WTC11 (cell line): ENCODE results near the gene AKIRIN2. TPM values are rescaled to one million over a fixed set of nuclear protein-coding genes. Genes with fewer than 3 reads are reported as not detected.

Source experiments
- ATAC-seq: fragments of 200-7000 bp; cut with Tn5 transposase; 2 replicates; pipeline ENCODE4 v1.10.0; 2021; ENCODE audit warnings: mild to moderate bottlenecking, moderate library complexity
- CTCF ChIA-PET: fragments of 300-600 bp; sonication (Branson Sonifier 250); formaldehyde crosslinking; loops from one replicate; lab custom pipeline; 2021; ENCODE audit warnings: antibody characterized with exemption; lab: Charles Lee
- POLR2A ChIA-PET: fragments of 350-600 bp; sonication (Branson Sonifier 250); formaldehyde crosslinking; loops from one replicate; lab custom pipeline; 2021; ENCODE audit warnings: antibody characterized with exemption; lab: Charles Lee
- DNase-seq: peaks from one replicate; pipeline ENCODE4 v3.0.0; 2021; ENCODE audit warnings: low spot score
- H3K27ac Mint-ChIP-seq: 2 replicates; pipeline ENCODE4 v1.8.0; 2021; ENCODE audit warnings: mixed read lengths
- H3K27me3 Mint-ChIP-seq: 2 replicates; pipeline ENCODE4 v1.8.0; 2021; ENCODE audit warnings: low read depth, mild to moderate bottlenecking, moderate library complexity, mixed read lengths
- H3K36me3 Mint-ChIP-seq: 2 replicates; pipeline ENCODE4 v1.8.0; 2021; ENCODE audit warnings: mixed read lengths
- H3K4me1 Mint-ChIP-seq: 2 replicates; pipeline ENCODE4 v1.8.0; 2022; ENCODE audit warnings: mixed read lengths
- H3K4me3 Mint-ChIP-seq: 2 replicates; pipeline ENCODE4 v1.8.0; 2021; ENCODE audit warnings: mild to moderate bottlenecking, moderate library complexity, mixed read lengths
- H3K9me3 Mint-ChIP-seq: 2 replicates; pipeline ENCODE4 v1.8.0; 2021; ENCODE audit warnings: mixed read lengths
- ELF4 ChIP-seq: sonication (generic); formaldehyde crosslinking; IDR thresholded peaks from 2 replicates; pipeline ENCODE4 v1.8.1; 2022; ENCODE audit warnings: low read depth, mild to moderate bottlenecking, moderate library complexity, missing genetic modification reagents
- MXD4 ChIP-seq: fragments of 250-450 bp; sonication (Bioruptor Pico); IDR thresholded peaks from 2 replicates; pipeline ENCODE4 v1.8.0; 2021; ENCODE audit warnings: mild to moderate bottlenecking, moderate library complexity, borderline replicate concordance
- NFATC4 ChIP-seq: fragments of 250-450 bp; sonication (Bioruptor Pico); IDR thresholded peaks from 2 replicates; pipeline ENCODE4 v1.9.0; 2021; ENCODE audit warnings: mild to moderate bottlenecking
- NFYB ChIP-seq: sonication (generic); formaldehyde crosslinking; conservative IDR thresholded peaks from 2 replicates; pipeline ENCODE4 v1.8.0; 2022; ENCODE audit warnings: low read depth, missing genetic modification reagents
- TEAD1 ChIP-seq: sonication (generic); formaldehyde crosslinking; IDR thresholded peaks from 2 replicates; pipeline ENCODE4 v1.8.0; 2022; ENCODE audit warnings: mild to moderate bottlenecking, missing genetic modification reagents
- ZNF138 ChIP-seq: sonication (generic); formaldehyde crosslinking; conservative IDR thresholded peaks from 2 replicates; pipeline ENCODE4 v1.8.1; 2022; ENCODE audit warnings: mild to moderate bottlenecking, moderate library complexity, missing genetic modification reagents
- ZNF232 ChIP-seq: sonication (generic); formaldehyde crosslinking; IDR thresholded peaks from 2 replicates; pipeline ENCODE4 v1.8.0; 2022; ENCODE audit warnings: mild to moderate bottlenecking, missing genetic modification reagents
- total RNA-seq: library from RNA; stranded (reverse); gene quantifications from 3 replicates; pipeline ENCODE4 v1.2.3, GENCODE V29; 2021
- TF ChIP-seq, protein P1 (sequence below): sonication (generic); formaldehyde crosslinking; IDR thresholded peaks from 2 replicates; pipeline ENCODE4 v1.8.0; 2022; ENCODE audit warnings: mild to moderate bottlenecking, missing genetic modification reagents
- TF ChIP-seq, protein P2 (sequence below): sonication (generic); formaldehyde crosslinking; IDR thresholded peaks from 2 replicates; pipeline ENCODE4 v1.8.1; 2023; ENCODE audit warnings: mild to moderate bottlenecking, missing genetic modification reagents, moderate library complexity
- TF ChIP-seq, protein P3 (sequence below): sonication (generic); formaldehyde crosslinking; IDR thresholded peaks from 2 replicates; pipeline ENCODE4 v1.8.1; 2023; ENCODE audit warnings: mild to moderate bottlenecking, missing genetic modification reagents
- TF ChIP-seq, protein P4 (sequence below): sonication (generic); formaldehyde crosslinking; IDR thresholded peaks from 2 replicates; pipeline ENCODE4 v1.8.0; 2022; ENCODE audit warnings: mild to moderate bottlenecking, missing genetic modification reagents
- TF ChIP-seq, protein P5 (sequence below): sonication (generic); formaldehyde crosslinking; IDR thresholded peaks from 2 replicates; pipeline ENCODE4 v1.8.1; 2023; ENCODE audit warnings: mild to moderate bottlenecking, missing genetic modification reagents
- TF ChIP-seq, protein P6 (sequence below): fragments of 250-450 bp; sonication (Bioruptor Pico); IDR thresholded peaks from 2 replicates; pipeline ENCODE4 v1.9.0; 2021; ENCODE audit warnings: mild to moderate bottlenecking
- TF ChIP-seq, protein P7 (sequence below): fragments of 250-450 bp; sonication (Bioruptor Pico); conservative IDR thresholded peaks from 2 replicates; pipeline ENCODE4 v1.9.0; 2021; ENCODE audit warnings: mild to moderate bottlenecking

Gene AKIRIN2
- total RNA-seq, 1 experiment from 2014 or later = 90.2 TPM

DNA sequence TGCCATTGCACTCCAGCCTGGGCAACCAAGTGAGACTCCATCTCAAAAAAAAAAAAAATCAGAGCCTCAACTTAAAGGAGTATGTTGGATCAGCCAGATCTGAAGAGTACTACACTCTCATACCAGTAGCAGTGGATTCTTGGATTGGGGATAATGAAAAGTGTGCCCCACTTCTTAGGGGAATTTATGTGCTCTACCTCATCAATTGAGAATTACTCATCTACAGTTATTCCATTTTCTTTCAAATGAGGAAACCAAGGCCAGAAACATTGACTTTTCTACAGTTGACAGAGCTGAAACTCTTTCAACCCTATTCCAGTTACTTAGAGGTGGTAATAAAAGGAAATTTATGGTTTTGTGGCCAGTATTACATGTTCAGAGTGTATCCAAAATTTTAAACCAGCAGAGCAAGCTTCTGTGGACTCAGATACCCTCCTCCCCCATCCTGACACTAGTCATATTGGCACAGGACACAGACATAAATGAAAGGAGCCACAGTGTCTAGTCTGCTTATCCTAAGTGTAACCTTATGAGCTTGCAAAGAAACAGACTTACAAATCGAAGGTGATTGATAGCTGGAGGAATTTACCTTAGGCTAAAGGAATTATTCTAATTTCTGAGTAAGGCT, 60.9 kb downstream of the AKIRIN2 start:
- POLR2A ChIA-PET = no interaction called here
- ATAC-seq (no peak), DNase-seq (no peak)
- no peaks in the 10 kb centered on the region for H3K27me3 Mint-ChIP-seq
- no peak overlapping the region for H3K4me3 Mint-ChIP-seq
- TF ChIP-seq, protein P1, sequence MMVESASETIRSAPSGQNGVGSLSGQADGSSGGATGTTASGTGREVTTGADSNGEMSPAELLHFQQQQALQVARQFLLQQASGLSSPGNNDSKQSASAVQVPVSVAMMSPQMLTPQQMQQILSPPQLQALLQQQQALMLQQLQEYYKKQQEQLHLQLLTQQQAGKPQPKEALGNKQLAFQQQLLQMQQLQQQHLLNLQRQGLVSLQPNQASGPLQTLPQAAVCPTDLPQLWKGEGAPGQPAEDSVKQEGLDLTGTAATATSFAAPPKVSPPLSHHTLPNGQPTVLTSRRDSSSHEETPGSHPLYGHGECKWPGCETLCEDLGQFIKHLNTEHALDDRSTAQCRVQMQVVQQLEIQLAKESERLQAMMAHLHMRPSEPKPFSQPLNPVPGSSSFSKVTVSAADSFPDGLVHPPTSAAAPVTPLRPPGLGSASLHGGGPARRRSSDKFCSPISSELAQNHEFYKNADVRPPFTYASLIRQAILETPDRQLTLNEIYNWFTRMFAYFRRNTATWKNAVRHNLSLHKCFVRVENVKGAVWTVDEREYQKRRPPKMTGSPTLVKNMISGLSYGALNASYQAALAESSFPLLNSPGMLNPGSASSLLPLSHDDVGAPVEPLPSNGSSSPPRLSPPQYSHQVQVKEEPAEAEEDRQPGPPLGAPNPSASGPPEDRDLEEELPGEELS (CRISPR knock-in tag) = no peak
- TF ChIP-seq, all 79 proteins: peak for 0
- Mint-ChIP-seq H3K36me3 (peaks cover 27% of the 10 kb centered on the region), H3K9me3 (no peaks in the 10 kb centered on the region), H3K27ac (no peak overlapping the region), H3K4me1 (peaks cover 4% of the 10 kb centered on the region; the same call in 1 of the 2 replicates)
- CTCF ChIA-PET = no interaction called here

DNA sequence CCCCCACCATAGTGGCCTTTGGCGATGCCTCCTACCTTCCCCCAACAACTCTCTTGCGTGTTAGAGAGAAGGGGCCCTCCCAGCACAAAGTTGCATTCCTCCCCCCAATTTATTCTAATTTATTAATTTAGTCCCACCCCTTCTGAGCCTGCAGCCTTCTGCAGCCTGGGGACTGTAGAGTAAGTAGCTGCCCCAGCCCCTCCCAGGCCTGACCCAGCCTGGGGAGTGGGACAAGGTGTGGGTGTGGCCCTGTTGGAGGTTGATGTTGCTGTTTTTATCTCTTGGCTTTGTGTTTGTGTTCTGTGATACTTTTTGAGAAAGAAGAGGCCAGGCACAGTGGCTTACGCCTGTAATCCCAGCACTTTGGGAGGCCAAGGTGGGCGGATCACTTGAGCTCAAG, 62.7 kb downstream of the AKIRIN2 start:
- CTCF ChIA-PET = no interaction called here
- Mint-ChIP-seq H3K4me3 (no peak overlapping the region), H3K9me3 (no peaks in the 10 kb centered on the region), H3K36me3 (peaks cover 35% of the 10 kb centered on the region), H3K4me1 (peaks cover 4% of the 10 kb centered on the region; the same call in 1 of the 2 replicates), H3K27ac (no peak overlapping the region), H3K27me3 (no peaks in the 10 kb centered on the region)
- TF ChIP-seq NFATC4 (CRISPR knock-in tag) (no peak), ZNF138 (CRISPR knock-in tag) (no peak), NFYB (CRISPR knock-in tag) (no peak), ZNF232 (CRISPR knock-in tag) (no peak), MXD4 (no peak), ELF4 (CRISPR knock-in tag) (no peak), TEAD1 (CRISPR knock-in tag) (no peak)
- TF ChIP-seq, protein P2, sequence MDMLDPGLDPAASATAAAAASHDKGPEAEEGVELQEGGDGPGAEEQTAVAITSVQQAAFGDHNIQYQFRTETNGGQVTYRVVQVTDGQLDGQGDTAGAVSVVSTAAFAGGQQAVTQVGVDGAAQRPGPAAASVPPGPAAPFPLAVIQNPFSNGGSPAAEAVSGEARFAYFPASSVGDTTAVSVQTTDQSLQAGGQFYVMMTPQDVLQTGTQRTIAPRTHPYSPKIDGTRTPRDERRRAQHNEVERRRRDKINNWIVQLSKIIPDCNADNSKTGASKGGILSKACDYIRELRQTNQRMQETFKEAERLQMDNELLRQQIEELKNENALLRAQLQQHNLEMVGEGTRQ (CRISPR knock-in tag) = no peak
- TF ChIP-seq, protein P3, sequence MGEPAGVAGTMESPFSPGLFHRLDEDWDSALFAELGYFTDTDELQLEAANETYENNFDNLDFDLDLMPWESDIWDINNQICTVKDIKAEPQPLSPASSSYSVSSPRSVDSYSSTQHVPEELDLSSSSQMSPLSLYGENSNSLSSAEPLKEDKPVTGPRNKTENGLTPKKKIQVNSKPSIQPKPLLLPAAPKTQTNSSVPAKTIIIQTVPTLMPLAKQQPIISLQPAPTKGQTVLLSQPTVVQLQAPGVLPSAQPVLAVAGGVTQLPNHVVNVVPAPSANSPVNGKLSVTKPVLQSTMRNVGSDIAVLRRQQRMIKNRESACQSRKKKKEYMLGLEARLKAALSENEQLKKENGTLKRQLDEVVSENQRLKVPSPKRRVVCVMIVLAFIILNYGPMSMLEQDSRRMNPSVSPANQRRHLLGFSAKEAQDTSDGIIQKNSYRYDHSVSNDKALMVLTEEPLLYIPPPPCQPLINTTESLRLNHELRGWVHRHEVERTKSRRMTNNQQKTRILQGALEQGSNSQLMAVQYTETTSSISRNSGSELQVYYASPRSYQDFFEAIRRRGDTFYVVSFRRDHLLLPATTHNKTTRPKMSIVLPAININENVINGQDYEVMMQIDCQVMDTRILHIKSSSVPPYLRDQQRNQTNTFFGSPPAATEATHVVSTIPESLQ (CRISPR knock-in tag) = no peak
- TF ChIP-seq, protein P4, sequence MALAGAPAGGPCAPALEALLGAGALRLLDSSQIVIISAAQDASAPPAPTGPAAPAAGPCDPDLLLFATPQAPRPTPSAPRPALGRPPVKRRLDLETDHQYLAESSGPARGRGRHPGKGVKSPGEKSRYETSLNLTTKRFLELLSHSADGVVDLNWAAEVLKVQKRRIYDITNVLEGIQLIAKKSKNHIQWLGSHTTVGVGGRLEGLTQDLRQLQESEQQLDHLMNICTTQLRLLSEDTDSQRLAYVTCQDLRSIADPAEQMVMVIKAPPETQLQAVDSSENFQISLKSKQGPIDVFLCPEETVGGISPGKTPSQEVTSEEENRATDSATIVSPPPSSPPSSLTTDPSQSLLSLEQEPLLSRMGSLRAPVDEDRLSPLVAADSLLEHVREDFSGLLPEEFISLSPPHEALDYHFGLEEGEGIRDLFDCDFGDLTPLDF (CRISPR knock-in tag) = no peak
- TF ChIP-seq, protein P5, sequence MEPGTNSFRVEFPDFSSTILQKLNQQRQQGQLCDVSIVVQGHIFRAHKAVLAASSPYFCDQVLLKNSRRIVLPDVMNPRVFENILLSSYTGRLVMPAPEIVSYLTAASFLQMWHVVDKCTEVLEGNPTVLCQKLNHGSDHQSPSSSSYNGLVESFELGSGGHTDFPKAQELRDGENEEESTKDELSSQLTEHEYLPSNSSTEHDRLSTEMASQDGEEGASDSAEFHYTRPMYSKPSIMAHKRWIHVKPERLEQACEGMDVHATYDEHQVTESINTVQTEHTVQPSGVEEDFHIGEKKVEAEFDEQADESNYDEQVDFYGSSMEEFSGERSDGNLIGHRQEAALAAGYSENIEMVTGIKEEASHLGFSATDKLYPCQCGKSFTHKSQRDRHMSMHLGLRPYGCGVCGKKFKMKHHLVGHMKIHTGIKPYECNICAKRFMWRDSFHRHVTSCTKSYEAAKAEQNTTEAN (CRISPR knock-in tag) = no peak
- TF ChIP-seq, protein P6, sequence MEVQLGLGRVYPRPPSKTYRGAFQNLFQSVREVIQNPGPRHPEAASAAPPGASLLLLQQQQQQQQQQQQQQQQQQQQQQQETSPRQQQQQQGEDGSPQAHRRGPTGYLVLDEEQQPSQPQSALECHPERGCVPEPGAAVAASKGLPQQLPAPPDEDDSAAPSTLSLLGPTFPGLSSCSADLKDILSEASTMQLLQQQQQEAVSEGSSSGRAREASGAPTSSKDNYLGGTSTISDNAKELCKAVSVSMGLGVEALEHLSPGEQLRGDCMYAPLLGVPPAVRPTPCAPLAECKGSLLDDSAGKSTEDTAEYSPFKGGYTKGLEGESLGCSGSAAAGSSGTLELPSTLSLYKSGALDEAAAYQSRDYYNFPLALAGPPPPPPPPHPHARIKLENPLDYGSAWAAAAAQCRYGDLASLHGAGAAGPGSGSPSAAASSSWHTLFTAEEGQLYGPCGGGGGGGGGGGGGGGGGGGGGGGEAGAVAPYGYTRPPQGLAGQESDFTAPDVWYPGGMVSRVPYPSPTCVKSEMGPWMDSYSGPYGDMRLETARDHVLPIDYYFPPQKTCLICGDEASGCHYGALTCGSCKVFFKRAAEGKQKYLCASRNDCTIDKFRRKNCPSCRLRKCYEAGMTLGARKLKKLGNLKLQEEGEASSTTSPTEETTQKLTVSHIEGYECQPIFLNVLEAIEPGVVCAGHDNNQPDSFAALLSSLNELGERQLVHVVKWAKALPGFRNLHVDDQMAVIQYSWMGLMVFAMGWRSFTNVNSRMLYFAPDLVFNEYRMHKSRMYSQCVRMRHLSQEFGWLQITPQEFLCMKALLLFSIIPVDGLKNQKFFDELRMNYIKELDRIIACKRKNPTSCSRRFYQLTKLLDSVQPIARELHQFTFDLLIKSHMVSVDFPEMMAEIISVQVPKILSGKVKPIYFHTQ (CRISPR knock-in tag) = no peak
- TF ChIP-seq, protein P7, sequence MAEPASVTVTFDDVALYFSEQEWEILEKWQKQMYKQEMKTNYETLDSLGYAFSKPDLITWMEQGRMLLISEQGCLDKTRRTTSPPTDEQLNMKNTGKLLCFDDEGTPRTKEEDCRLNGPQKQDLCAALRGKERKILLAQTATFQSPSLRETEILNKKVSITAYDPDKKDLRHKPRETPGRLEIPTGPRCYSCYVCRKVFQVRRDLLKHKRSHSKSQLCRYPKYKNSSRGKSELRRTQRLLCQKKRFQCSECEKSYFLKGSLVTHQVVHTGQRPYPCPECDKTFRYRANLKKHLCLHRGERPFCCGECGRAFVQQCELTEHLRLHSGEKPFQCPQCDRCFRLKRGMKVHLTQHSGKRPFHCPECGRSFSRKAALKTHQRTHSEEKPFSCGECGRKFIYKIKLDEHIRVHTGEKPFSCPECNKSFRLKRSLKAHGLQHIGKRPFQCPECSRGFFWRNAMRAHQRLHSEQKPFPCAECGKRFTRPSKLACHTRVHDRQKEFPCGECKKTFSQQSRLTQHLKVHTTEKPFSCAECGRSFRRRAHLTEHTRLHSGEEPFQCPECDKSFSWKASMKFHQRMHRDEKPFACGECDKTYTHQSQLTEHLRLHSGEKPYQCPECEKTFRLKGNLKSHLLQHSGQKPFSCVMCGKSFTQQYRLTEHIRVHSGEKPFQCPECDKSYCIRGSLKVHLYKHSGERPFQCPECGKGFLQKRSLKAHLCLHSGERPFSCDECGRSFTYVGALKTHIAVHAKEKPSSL (CRISPR knock-in tag) = no peak
- DNase-seq (no peak), ATAC-seq (peak; percentile 61)
- POLR2A ChIA-PET = interaction anchor here (0.6 kb wide), 1 partner anchor 446 kb away, joined by 3 read pairs; no protein-coding TSS in a partner anchor
